Measurements from ENCODE around the gene PHACTR4. TPM values are rescaled to one million over a fixed set of nuclear protein-coding genes. Genes with fewer than 3 reads are reported as not detected.

The PHACTR4 gene
- total RNA-seq, 1 experiment from 2014 or later = 35.5 TPM

DNA sequence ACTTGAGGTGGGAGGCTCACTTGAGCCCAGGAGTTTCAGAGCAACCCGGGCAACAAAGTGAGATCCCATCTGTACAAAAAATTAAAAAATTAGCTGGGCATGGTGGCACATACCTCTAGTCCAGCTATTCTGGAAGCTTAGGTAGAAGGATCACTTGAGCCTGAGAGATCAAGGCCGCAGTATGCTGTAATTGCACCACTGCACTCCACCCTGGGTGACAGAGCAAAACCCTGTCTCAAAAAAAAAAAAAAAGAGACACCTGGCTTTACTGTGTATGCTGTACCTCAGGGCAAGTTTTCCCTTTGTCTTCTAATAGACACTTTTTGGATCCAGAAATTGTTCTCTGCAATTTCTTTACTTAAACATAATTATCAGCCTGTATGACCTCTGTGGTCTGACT lies 113.2 kb downstream of the PHACTR4 start:
- ChIA-PET POLR2A (no interaction called here), CTCF (no interaction called here)
- intact Hi-C loops (cut with micrococcal nuclease; ENCODE audit: unreplicated experiment) = no loop called here
- Histone ChIP-seq H3K9me3 (no peaks in the 10 kb centered on the region), H3K27me3 (replicated peaks; ENCODE audit: control insufficient read depth, insufficient read depth, low read length) (no peaks in the 10 kb centered on the region), H3K36me3 (ENCODE audit: control insufficient read depth, insufficient read depth, low read length) (no peaks in the 10 kb centered on the region), H3K4me1 (no peaks in the 10 kb centered on the region), H3K4me3 (ENCODE audit: low read depth, low read length) (no peak overlapping the region)
- Mint-ChIP-seq H3K4me1 (ENCODE audit: low read depth, unreplicated experiment) (no peaks in the 10 kb centered on the region), H3K27ac (ENCODE audit: unreplicated experiment) (no peak overlapping the region), H3K27me3 (ENCODE audit: insufficient read depth, unreplicated experiment) (no peaks in the 10 kb centered on the region), H3K36me3 (ENCODE audit: insufficient read depth, unreplicated experiment) (peaks cover 31% of the 10 kb centered on the region), H3K9me3 (ENCODE audit: unreplicated experiment) (no peaks in the 10 kb centered on the region), H3K4me3 (ENCODE audit: unreplicated experiment) (no peak overlapping the region)
- no TSS peak for BruUV-seq (replicated peaks)
- TF ChIP-seq CTCF (IDR thresholded peaks at IDR 0.05; ENCODE audit: insufficient read depth in 1 of 2, low read depth in 1 of 2, low read length in 1 of 2, severe bottlenecking in 1 of 2, unreplicated experiment in 1 of 2) = no peak
- no peak for DNase-seq

DNA sequence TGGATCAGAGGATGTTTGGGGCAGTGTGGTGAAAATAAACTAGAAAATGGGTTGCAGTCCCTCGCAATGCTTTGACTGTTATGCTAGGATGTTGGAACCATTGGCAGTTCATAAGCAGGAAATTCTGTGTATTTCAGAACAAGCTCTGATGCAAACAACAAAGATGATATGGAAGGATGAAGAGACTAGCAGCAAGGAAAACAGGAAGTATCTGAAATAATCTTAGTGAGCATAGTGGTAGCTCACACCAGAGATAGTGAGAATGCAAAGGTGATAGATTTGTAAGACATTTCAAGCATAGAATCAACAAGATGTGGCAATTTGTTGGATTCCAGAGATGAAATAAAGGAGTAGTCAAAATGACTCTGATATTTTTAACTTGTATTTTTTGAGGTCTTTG lies 125.2 kb downstream of the PHACTR4 start:
- Mint-ChIP-seq H3K4me3 (ENCODE audit: unreplicated experiment) (no peak overlapping the region), H3K4me1 (ENCODE audit: low read depth, unreplicated experiment) (no peaks in the 10 kb centered on the region), H3K27ac (ENCODE audit: unreplicated experiment) (no peak overlapping the region), H3K36me3 (ENCODE audit: insufficient read depth, unreplicated experiment) (peaks cover 40% of the 10 kb centered on the region), H3K27me3 (ENCODE audit: insufficient read depth, unreplicated experiment) (no peaks in the 10 kb centered on the region), H3K9me3 (ENCODE audit: unreplicated experiment) (no peaks in the 10 kb centered on the region)
- no peak overlapping the region for H3K4me3 ChIP-seq (ENCODE audit: low read depth, low read length)
- ChIA-PET CTCF (no interaction called here), POLR2A (no interaction called here)
- no peaks in the 10 kb centered on the region for H3K36me3 ChIP-seq (ENCODE audit: control insufficient read depth, insufficient read depth, low read length)
- no peaks in the 10 kb centered on the region for H3K4me1 ChIP-seq
- DNase-seq = no peak
- no TSS peak for BruUV-seq (replicated peaks)
- intact Hi-C loops (cut with micrococcal nuclease; ENCODE audit: unreplicated experiment) = no loop called here
- TF ChIP-seq CTCF (IDR thresholded peaks at IDR 0.05; ENCODE audit: insufficient read depth in 1 of 2, low read depth in 1 of 2, low read length in 1 of 2, severe bottlenecking in 1 of 2, unreplicated experiment in 1 of 2) = no peak
- no peaks in the 10 kb centered on the region for H3K9me3 ChIP-seq
- no peaks in the 10 kb centered on the region for H3K27me3 ChIP-seq (replicated peaks; ENCODE audit: control insufficient read depth, insufficient read depth, low read length)

DNA sequence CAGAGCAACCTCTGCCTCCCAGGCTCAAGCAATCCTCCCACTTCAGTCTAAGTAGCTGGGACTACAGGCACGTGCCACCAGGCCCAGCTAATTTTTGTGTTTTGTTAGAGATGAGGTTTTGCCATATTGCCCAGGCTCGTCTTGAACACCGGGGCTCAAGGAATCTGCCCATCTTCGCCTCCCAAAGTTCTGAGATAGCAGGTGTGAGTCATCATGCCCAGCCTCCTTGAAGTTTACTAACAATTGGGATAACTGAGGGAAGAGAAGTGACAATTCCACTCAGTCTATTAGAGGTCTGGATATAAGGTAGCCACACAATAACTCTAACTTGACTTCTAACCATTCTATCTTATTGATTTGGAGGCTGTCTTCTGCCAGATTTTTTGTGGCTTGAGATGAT lies 130.0 kb downstream of the PHACTR4 start:
- CTCF ChIA-PET = no interaction called here
- H3K4me3 ChIP-seq (ENCODE audit: low read depth, low read length) = no peak overlapping the region
- BruUV-seq (replicated peaks) = no TSS peak
- Mint-ChIP-seq H3K27me3 (ENCODE audit: insufficient read depth, unreplicated experiment) (no peaks in the 10 kb centered on the region), H3K27ac (ENCODE audit: unreplicated experiment) (no peak overlapping the region), H3K9me3 (ENCODE audit: unreplicated experiment) (no peaks in the 10 kb centered on the region), H3K36me3 (ENCODE audit: insufficient read depth, unreplicated experiment) (peaks cover 24% of the 10 kb centered on the region), H3K4me1 (ENCODE audit: low read depth, unreplicated experiment) (no peaks in the 10 kb centered on the region), H3K4me3 (ENCODE audit: unreplicated experiment) (no peak overlapping the region)
- intact Hi-C loops (cut with micrococcal nuclease; ENCODE audit: unreplicated experiment) = no loop called here
- TF ChIP-seq CTCF (IDR thresholded peaks at IDR 0.05; ENCODE audit: insufficient read depth in 1 of 2, low read depth in 1 of 2, low read length in 1 of 2, severe bottlenecking in 1 of 2, unreplicated experiment in 1 of 2) = no peak
- no peaks in the 10 kb centered on the region for H3K27me3 ChIP-seq (replicated peaks; ENCODE audit: control insufficient read depth, insufficient read depth, low read length)
- POLR2A ChIA-PET = interaction anchor here (0.5 kb wide), 1 partner anchor 144 kb away, joined by 9 read pairs; the partner anchor contains the start of gene TAF12
- H3K9me3 ChIP-seq = no peaks in the 10 kb centered on the region
- H3K36me3 ChIP-seq (ENCODE audit: control insufficient read depth, insufficient read depth, low read length) = no peaks in the 10 kb centered on the region
- no peak for DNase-seq
- no peaks in the 10 kb centered on the region for H3K4me1 ChIP-seq

All from Caco-2 (cell line).